ENCODE results near the gene MYO5B.

DNA sequence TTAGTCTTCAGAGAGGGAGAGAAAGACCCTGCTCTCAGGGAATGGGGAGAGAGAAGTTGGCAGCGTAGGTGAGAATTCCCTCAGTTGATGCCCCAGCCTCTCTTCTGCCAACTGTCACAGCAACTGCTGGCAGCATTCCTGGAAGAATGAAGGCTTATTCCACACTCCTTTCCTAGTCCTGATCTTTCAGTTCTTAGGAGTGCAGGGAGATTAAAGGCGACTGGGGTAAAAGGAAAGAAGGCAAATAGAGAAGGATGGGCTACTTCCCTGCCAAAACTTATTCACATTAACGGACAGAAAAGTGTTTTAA lies 315.7 kb downstream of the MYO5B start:
- TF ChIP-seq, protein P1, sequence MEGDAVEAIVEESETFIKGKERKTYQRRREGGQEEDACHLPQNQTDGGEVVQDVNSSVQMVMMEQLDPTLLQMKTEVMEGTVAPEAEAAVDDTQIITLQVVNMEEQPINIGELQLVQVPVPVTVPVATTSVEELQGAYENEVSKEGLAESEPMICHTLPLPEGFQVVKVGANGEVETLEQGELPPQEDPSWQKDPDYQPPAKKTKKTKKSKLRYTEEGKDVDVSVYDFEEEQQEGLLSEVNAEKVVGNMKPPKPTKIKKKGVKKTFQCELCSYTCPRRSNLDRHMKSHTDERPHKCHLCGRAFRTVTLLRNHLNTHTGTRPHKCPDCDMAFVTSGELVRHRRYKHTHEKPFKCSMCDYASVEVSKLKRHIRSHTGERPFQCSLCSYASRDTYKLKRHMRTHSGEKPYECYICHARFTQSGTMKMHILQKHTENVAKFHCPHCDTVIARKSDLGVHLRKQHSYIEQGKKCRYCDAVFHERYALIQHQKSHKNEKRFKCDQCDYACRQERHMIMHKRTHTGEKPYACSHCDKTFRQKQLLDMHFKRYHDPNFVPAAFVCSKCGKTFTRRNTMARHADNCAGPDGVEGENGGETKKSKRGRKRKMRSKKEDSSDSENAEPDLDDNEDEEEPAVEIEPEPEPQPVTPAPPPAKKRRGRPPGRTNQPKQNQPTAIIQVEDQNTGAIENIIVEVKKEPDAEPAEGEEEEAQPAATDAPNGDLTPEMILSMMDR (IDR thresholded peaks at IDR 0.05), result no peak
- no peak for TF ChIP-seq POLR2AphosphoS5 (IDR thresholded peaks at IDR 0.05)
- no peak for TF ChIP-seq POLR2A (IDR thresholded peaks at IDR 0.05)
- TF ChIP-seq EP300 (IDR thresholded peaks at IDR 0.05), result no peak
